WERI-Rb-1 (cell line): ENCODE data around the gene KCNMA1.
A peak's percentile ranks its signal among the peaks of the same experiment; 100 is the strongest.

Source experiments
- DNase-seq: peaks from one replicate; pipeline ENCODE4 v3.0.0-alpha.2; 2020
- H3K27ac ChIP-seq: fragments of 250-450 bp; sonication (Bioruptor Pico); 2 replicates; pipeline ENCODE4 v1.5.1; 2020; ENCODE audit warnings: mild to moderate bottlenecking, moderate library complexity
- H3K27me3 ChIP-seq: fragments of 250-450 bp; sonication (Bioruptor Pico); 2 replicates; pipeline ENCODE4 v1.5.1; 2021; ENCODE audit warnings: mild to moderate bottlenecking, low read depth, moderate library complexity; ENCODE audit not compliant: insufficient read depth, severe bottlenecking
- H3K36me3 ChIP-seq: fragments of 250-450 bp; sonication (Bioruptor Pico); 2 replicates; pipeline ENCODE4 v1.5.1; 2020; ENCODE audit warnings: mild to moderate bottlenecking, moderate library complexity
- H3K4me3 ChIP-seq: 2 replicates; pipeline ENCODE4 v1.5.1; 2011; ENCODE audit warnings: low read depth, mild to moderate bottlenecking, control low read depth, low read length
- H3K9me3 ChIP-seq: fragments of 250-450 bp; sonication (Bioruptor Pico); 2 replicates; pipeline ENCODE4 v1.5.1; 2021; ENCODE audit warnings: mild to moderate bottlenecking, moderate library complexity; ENCODE audit not compliant: severe bottlenecking
- TF ChIP-seq, protein P1 (sequence below): IDR thresholded peaks from 2 replicates; pipeline ENCODE4 v1.5.1; 2011; ENCODE audit warnings: low read depth, mild to moderate bottlenecking, control low read depth, inconsistent platforms, low read length

KCNMA1 gene

DNA sequence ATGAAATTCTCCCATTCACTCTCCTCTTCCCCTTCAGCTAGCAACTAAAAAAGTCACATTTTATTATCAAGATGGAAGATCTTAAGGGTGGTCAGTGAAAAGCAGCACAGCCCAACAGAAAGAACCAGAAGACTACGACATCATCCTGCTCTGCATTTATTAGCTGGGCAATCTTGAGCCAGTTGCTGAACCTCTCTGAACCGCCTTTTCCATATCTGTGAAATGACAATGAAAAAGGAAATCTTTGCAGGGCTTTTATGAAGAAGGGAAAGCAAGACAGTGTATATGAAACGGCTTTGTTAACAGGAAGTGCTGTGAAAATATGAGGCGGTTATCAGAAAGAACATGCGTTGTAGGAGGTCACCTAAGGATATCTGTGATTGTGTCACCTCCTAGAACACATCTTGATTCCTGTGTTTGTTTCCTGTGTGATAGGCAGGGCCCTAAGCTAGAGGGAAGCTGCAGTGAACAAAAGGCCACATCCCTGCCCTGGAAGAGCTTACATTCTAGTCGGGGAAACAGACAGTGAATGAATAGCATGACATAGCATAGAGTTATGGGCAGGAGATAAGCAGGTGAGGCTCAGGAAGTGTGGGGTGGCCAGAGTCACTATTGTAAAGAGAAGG is 36.0 kb upstream of the KCNMA1 start:
- Histone ChIP-seq H3K36me3 (no peaks in the 10 kb centered on the region), H3K27ac (no peak overlapping the region), H3K4me3 (no peak overlapping the region), H3K9me3 (no peaks in the 10 kb centered on the region), H3K27me3 (no peaks in the 10 kb centered on the region)
- TF ChIP-seq, protein P1, sequence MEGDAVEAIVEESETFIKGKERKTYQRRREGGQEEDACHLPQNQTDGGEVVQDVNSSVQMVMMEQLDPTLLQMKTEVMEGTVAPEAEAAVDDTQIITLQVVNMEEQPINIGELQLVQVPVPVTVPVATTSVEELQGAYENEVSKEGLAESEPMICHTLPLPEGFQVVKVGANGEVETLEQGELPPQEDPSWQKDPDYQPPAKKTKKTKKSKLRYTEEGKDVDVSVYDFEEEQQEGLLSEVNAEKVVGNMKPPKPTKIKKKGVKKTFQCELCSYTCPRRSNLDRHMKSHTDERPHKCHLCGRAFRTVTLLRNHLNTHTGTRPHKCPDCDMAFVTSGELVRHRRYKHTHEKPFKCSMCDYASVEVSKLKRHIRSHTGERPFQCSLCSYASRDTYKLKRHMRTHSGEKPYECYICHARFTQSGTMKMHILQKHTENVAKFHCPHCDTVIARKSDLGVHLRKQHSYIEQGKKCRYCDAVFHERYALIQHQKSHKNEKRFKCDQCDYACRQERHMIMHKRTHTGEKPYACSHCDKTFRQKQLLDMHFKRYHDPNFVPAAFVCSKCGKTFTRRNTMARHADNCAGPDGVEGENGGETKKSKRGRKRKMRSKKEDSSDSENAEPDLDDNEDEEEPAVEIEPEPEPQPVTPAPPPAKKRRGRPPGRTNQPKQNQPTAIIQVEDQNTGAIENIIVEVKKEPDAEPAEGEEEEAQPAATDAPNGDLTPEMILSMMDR: no peak
- DNase-seq: no peak

GRCh38 chr10:77673101-77673500 is 35.5 kb upstream of the KCNMA1 start:
- no peak for DNase-seq
- Histone ChIP-seq H3K36me3 (no peaks in the 10 kb centered on the region), H3K27ac (no peak overlapping the region), H3K4me3 (no peak overlapping the region), H3K27me3 (no peaks in the 10 kb centered on the region), H3K9me3 (no peaks in the 10 kb centered on the region)
- TF ChIP-seq, protein P1: no peak

- Histone ChIP-seq H3K9me3 (no peaks in the 10 kb centered on the region), H3K27me3 (no peaks in the 10 kb centered on the region), H3K27ac (no peak overlapping the region), H3K4me3 (no peak overlapping the region), H3K36me3 (no peaks in the 10 kb centered on the region)
- peak; percentile 61 for DNase-seq
- TF ChIP-seq, protein P1: peak; percentile 61
Observed at GRCh38 chr10:77671594-77672252, 34.1 kb upstream of the KCNMA1 start.

GRCh38 chr10:77670817-77671443 is 33.3 kb upstream of the KCNMA1 start:
- Histone ChIP-seq H3K36me3 (no peaks in the 10 kb centered on the region), H3K27ac (no peak overlapping the region), H3K27me3 (no peaks in the 10 kb centered on the region), H3K9me3 (no peaks in the 10 kb centered on the region), H3K4me3 (no peak overlapping the region)
- TF ChIP-seq, protein P1: no peak
- no peak for DNase-seq

DNA sequence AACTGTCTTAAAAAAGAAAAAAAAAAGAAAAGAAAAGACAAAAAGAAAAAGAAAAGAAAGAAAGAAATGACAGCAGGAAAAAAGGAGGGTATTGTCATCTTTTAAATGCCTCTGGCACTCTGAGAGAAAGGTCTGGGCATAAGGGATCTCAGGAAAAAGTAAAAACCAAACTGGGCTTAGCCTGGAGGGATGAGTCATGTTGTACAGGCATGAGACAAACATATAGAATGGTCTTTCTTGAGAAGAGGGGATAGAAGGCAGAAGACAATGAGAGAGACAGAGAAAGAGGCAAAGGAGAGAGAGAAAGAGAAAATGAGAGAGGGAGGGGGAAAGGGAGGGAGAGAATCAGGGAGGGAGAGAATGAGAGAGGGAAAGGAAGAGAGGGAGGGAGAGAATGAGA is 32.3 kb upstream of the KCNMA1 start:
- DNase-seq: no peak
- H3K36me3 ChIP-seq: no peaks in the 10 kb centered on the region
- H3K27ac ChIP-seq: no peak overlapping the region

More for the DNA sequence above, 32.3 kb upstream of the KCNMA1 start:
- Histone ChIP-seq H3K4me3 (no peak overlapping the region), H3K27me3 (no peaks in the 10 kb centered on the region), H3K9me3 (no peaks in the 10 kb centered on the region)
- TF ChIP-seq, protein P1: no peak
